Measurements from ENCODE around the gene OR7D2.

OR7D2 gene

DNA sequence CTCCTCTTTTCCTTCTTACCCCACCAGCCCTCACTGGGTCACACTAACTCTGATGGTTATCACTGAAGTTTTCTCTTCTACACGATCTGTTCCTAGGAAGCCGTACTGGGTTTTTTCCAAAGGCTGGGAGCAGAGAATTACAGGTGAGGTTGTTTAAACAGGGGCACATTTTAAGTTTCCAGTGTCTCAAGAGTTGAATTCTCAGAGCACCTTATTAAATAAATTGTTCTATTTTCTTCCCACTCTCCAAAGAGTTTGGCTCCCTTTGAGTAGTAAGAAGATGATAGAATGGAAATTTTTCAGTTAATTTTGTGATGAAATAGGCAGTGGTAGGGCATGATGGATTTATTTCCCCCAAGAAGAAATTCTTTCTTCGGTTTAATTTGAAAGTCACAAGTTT is 40.7 kb downstream of the OR7D2 start, which contains the start of gene OR7D4:
Gene OR7D4 (minus strand): TSS at position 101 of the 400 bp plus-strand sequence. CDS start 4,752 bp downstream, outside the sequence.
- DNase-seq: no peak
